ENCODE results near the gene NRXN3. TPM values are rescaled to one million over a fixed set of nuclear protein-coding genes. Genes with fewer than 3 reads are reported as not detected.

NRXN3 gene
- polyA plus RNA-seq, 1 donor (not counting 4 experiments of a cell fraction or from before 2014, with no cell fraction given) = 0.89 TPM

DNA sequence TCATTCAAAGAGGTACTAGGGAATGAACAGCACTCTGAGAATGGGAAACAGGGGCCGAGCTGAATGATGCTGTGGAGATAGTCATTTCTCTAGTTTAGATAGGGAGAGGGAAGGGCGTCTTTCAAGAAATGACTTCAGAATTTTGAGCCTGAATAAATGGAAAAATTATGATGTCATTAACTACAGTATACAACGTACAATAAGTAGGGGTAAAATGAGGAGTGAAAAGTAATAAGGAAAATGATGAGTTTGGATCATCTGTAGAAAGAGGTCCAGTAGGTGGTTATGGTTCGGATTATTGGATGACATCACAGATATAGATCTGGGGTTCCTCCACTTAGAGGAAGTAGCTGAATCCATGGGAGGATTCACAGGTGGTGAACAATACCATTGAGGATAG, 1081.1 kb downstream of the NRXN3 start:
- Histone ChIP-seq H3K9me3 (ENCODE audit: control insufficient read depth, low read depth, low read length) (no peaks in the 10 kb centered on the region), H3K36me3 (ENCODE audit: control insufficient read depth in 2 of 2, extremely low read depth in 1 of 2, insufficient read depth in 2 of 2, low read length in 2 of 2) (no peaks in the 10 kb centered on the region), H3K9me1 (ENCODE audit: control insufficient read depth, extremely low read depth, insufficient read depth, low read length) (no peaks in the 10 kb centered on the region), H3K4me2 (ENCODE audit: control insufficient read depth, extremely low read depth, insufficient read depth, low read depth, low read length) (no peak overlapping the region), H3K4me3 (ENCODE audit: control insufficient read depth in 2 of 3, extremely low read depth in 1 of 3, insufficient read depth in 2 of 3, low read depth in 1 of 3, low read length in 3 of 3) (no peak overlapping the region), H3K4me1 (ENCODE audit: control insufficient read depth, extremely low read depth, insufficient read depth, low read length) (no peaks in the 10 kb centered on the region), H3K27ac (ENCODE audit: control insufficient read depth, insufficient read depth, low read length) (no peak overlapping the region), H3K9ac (ENCODE audit: control insufficient read depth, extremely low read depth, insufficient read depth, low read length) (no peak overlapping the region), H4K20me1 (ENCODE audit: control insufficient read depth, extremely low read depth, insufficient read depth, low read length) (no peaks in the 10 kb centered on the region), H2AFZ (ENCODE audit: control insufficient read depth, low read length) (no peak overlapping the region), H3K27me3 (ENCODE audit: control insufficient read depth, extremely low read depth, insufficient read depth, low read length) (no peaks in the 10 kb centered on the region), H3K79me2 (ENCODE audit: control insufficient read depth, insufficient read depth, low read length) (no peaks in the 10 kb centered on the region)
- DNase-seq (ENCODE audit: low read depth, low spot score) (no peak), FAIRE-seq (no peak)
- dilution Hi-C loops (cut with MboI; ENCODE audit: extremely low pct_ligation_motif_present, low sequenced_read_pairs) = no loop called here
- TF ChIP-seq, protein P1, sequence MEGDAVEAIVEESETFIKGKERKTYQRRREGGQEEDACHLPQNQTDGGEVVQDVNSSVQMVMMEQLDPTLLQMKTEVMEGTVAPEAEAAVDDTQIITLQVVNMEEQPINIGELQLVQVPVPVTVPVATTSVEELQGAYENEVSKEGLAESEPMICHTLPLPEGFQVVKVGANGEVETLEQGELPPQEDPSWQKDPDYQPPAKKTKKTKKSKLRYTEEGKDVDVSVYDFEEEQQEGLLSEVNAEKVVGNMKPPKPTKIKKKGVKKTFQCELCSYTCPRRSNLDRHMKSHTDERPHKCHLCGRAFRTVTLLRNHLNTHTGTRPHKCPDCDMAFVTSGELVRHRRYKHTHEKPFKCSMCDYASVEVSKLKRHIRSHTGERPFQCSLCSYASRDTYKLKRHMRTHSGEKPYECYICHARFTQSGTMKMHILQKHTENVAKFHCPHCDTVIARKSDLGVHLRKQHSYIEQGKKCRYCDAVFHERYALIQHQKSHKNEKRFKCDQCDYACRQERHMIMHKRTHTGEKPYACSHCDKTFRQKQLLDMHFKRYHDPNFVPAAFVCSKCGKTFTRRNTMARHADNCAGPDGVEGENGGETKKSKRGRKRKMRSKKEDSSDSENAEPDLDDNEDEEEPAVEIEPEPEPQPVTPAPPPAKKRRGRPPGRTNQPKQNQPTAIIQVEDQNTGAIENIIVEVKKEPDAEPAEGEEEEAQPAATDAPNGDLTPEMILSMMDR (optimal IDR thresholded peaks at IDR 0.05 in 1 of 3, IDR thresholded peaks at IDR 0.05 in 1 of 3, conservative IDR thresholded peaks at IDR 0.05 in 1 of 3; ENCODE audit: extremely low read depth in 1 of 3, insufficient read depth in 2 of 3, low read length in 3 of 3) = no peak
- no peak for TF ChIP-seq EZH2 (IDR thresholded peaks at IDR 0.05; ENCODE audit: low read length)

DNA sequence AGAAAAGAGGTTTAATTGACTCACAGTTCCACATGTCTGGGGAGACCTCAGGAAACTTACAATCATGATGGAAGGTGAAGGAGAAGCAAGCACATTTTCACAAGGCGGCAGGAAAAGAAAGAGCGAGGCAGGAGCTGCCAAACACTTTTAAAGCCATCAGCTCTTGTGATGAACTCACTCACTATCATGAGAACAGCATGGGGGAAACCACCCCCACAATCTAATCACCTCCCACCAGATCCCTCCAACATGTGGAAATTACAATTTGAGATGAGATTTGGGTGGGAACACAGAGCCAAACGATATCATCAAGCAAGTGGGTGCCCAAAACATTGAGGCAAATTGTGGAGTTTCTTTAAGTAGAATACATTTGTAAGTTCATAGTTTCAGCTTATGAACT, 1083.4 kb downstream of the NRXN3 start:
- no peak for DNase-seq (ENCODE audit: low read depth, low spot score)
- no peak overlapping the region for H3K9ac ChIP-seq (ENCODE audit: control insufficient read depth, extremely low read depth, insufficient read depth, low read length)
- H4K20me1 ChIP-seq (ENCODE audit: control insufficient read depth, extremely low read depth, insufficient read depth, low read length) = no peaks in the 10 kb centered on the region
- no peaks in the 10 kb centered on the region for H3K36me3 ChIP-seq (ENCODE audit: control insufficient read depth in 2 of 2, extremely low read depth in 1 of 2, insufficient read depth in 2 of 2, low read length in 2 of 2)
- H3K27ac ChIP-seq (ENCODE audit: control insufficient read depth, insufficient read depth, low read length) = no peak overlapping the region
- no peaks in the 10 kb centered on the region for H3K79me2 ChIP-seq (ENCODE audit: control insufficient read depth, insufficient read depth, low read length)
- dilution Hi-C loops (cut with MboI; ENCODE audit: extremely low pct_ligation_motif_present, low sequenced_read_pairs) = no loop called here
- no peaks in the 10 kb centered on the region for H3K4me1 ChIP-seq (ENCODE audit: control insufficient read depth, extremely low read depth, insufficient read depth, low read length)
- H3K4me2 ChIP-seq (ENCODE audit: control insufficient read depth, extremely low read depth, insufficient read depth, low read depth, low read length) = no peak overlapping the region
- H3K9me3 ChIP-seq (ENCODE audit: control insufficient read depth, low read depth, low read length) = no peaks in the 10 kb centered on the region
- H3K9me1 ChIP-seq (ENCODE audit: control insufficient read depth, extremely low read depth, insufficient read depth, low read length) = no peaks in the 10 kb centered on the region
- H2AFZ ChIP-seq (ENCODE audit: control insufficient read depth, low read length) = no peak overlapping the region
- TF ChIP-seq EZH2 (IDR thresholded peaks at IDR 0.05; ENCODE audit: low read length) = no peak
- TF ChIP-seq, protein P1 (optimal IDR thresholded peaks at IDR 0.05 in 1 of 3, IDR thresholded peaks at IDR 0.05 in 1 of 3, conservative IDR thresholded peaks at IDR 0.05 in 1 of 3; ENCODE audit: extremely low read depth in 1 of 3, insufficient read depth in 2 of 3, low read length in 3 of 3) = no peak
- H3K27me3 ChIP-seq (ENCODE audit: control insufficient read depth, extremely low read depth, insufficient read depth, low read length) = no peaks in the 10 kb centered on the region
- no peak for FAIRE-seq
- no peak overlapping the region for H3K4me3 ChIP-seq (ENCODE audit: control insufficient read depth in 2 of 3, extremely low read depth in 1 of 3, insufficient read depth in 2 of 3, low read depth in 1 of 3, low read length in 3 of 3)
